Measurements from ENCODE around the gene FKBP15. TPM values are rescaled to one million over a fixed set of nuclear protein-coding genes. Genes with fewer than 3 reads are reported as not detected.
"Not testable (repeated sequence)": the region's sequence is repeated elsewhere in the genome, so short reads cannot be mapped to it uniquely, and the experiment has no call there.

The FKBP15 gene
- 36.9 and 38.6 TPM in 2 replicates for total RNA-seq

GRCh38 chr9:113221003-113221799 lies at the start of gene FKBP15, which contains the start of gene SLC31A1:
FKBP15 (minus strand) TSS chr9:113221277; CDS start chr9:113221243, 34 bp downstream.
SLC31A1 (plus strand) TSS chr9:113221544; CDS start chr9:113256149, 34,605 bp downstream.
- intact Hi-C loops (cut with micrococcal nuclease) = loop anchor here (1.0 to 10.0 kb wide), 11 partner anchors 11 to 1324 kb away; partner anchors contain the start of genes AKNA, C9orf43, CDC26 and HDHD3

- intact Hi-C loops (cut with micrococcal nuclease) = loop anchor here (5.0 kb wide), 1 partner anchor 607 kb away; the partner anchor contains the start of gene ZNF618
Measured at GRCh38 chr9:113269871-113270270, 48.8 kb upstream of the FKBP15 start.

- intact Hi-C loops (cut with micrococcal nuclease) = no loop called here
Measured at GRCh38 chr9:113269355-113269754, 48.3 kb upstream of the FKBP15 start.

- intact Hi-C loops (cut with micrococcal nuclease) = no loop called here
Measured at GRCh38 chr9:113267911-113268566, 47.0 kb upstream of the FKBP15 start.

- intact Hi-C loops (cut with micrococcal nuclease) = no loop called here
Measured at GRCh38 chr9:113266174-113266573, 45.1 kb upstream of the FKBP15 start.

GRCh38 chr9:113261917-113262671 lies 41.0 kb upstream of the FKBP15 start:
- intact Hi-C loops (cut with micrococcal nuclease) = no loop called here

GRCh38 chr9:113258282-113258681 lies 37.2 kb upstream of the FKBP15 start:
- intact Hi-C loops (cut with micrococcal nuclease) = no loop called here

GRCh38 chr9:113257863-113258262 lies 36.8 kb upstream of the FKBP15 start:
- intact Hi-C loops (cut with micrococcal nuclease) = no loop called here

- intact Hi-C loops (cut with micrococcal nuclease) = no loop called here
Measured at GRCh38 chr9:113255438-113255837, 34.4 kb upstream of the FKBP15 start.

- intact Hi-C loops (cut with micrococcal nuclease) = no loop called here
Measured at GRCh38 chr9:113254991-113255390, 33.9 kb upstream of the FKBP15 start.

- intact Hi-C loops (cut with micrococcal nuclease) = no loop called here
Measured at GRCh38 chr9:113250807-113251206, 29.7 kb upstream of the FKBP15 start.

GRCh38 chr9:113249661-113250060 lies 28.6 kb upstream of the FKBP15 start:
- intact Hi-C loops (cut with micrococcal nuclease) = not testable (repeated sequence)

GRCh38 chr9:113247640-113248039 lies 26.6 kb upstream of the FKBP15 start:
- intact Hi-C loops (cut with micrococcal nuclease) = no loop called here

- intact Hi-C loops (cut with micrococcal nuclease) = no loop called here
Measured at GRCh38 chr9:113246928-113247327, 25.9 kb upstream of the FKBP15 start.

- intact Hi-C loops (cut with micrococcal nuclease) = no loop called here
Measured at GRCh38 chr9:113245894-113246293, 24.8 kb upstream of the FKBP15 start.

GRCh38 chr9:113244556-113244955 lies 23.5 kb upstream of the FKBP15 start:
- intact Hi-C loops (cut with micrococcal nuclease) = no loop called here

- intact Hi-C loops (cut with micrococcal nuclease) = no loop called here
Measured at GRCh38 chr9:113241161-113241560, 20.1 kb upstream of the FKBP15 start.

GRCh38 chr9:113238859-113239232 lies 17.8 kb upstream of the FKBP15 start:
- intact Hi-C loops (cut with micrococcal nuclease) = no loop called here

GRCh38 chr9:113238202-113238858 lies 17.3 kb upstream of the FKBP15 start:
- intact Hi-C loops (cut with micrococcal nuclease) = no loop called here

- intact Hi-C loops (cut with micrococcal nuclease) = no loop called here
Measured at GRCh38 chr9:113237026-113237425, 15.9 kb upstream of the FKBP15 start.

- intact Hi-C loops (cut with micrococcal nuclease) = not testable (repeated sequence)
Measured at GRCh38 chr9:113235701-113236255, 14.7 kb upstream of the FKBP15 start.
